Measurements from ENCODE around the gene ZNF664. TPM values are rescaled to one million over a fixed set of nuclear protein-coding genes. Genes with fewer than 3 reads are reported as not detected.
"Not testable (repeated sequence)": the region's sequence is repeated elsewhere in the genome, so short reads cannot be mapped to it uniquely, and the experiment has no call there.

Gene ZNF664
- total and polyA plus RNA-seq, 4 donors = 31.7 to 118 (median 69.5) TPM

DNA sequence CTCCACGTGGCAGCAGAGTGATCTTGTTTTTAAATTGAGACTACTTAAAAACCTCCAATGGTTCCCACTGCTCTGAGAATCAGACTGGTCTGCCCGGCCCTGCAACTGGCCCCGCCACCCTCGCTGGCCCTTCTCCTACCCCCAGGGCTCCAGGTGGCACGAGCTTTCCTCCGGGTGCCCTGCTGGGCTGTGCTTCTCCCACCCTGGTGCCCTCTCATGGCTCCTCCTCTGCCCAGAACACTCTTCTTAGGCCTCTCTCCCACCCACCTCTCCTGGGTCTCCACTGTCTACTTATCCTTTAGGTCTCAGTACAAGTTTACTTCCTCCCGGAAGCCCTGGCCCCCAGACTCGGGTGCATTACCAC is 26.9 kb upstream of the ZNF664 start:
- H3K4me3 ChIP-seq = no peak overlapping the region
- no peak overlapping the region for H3K9ac ChIP-seq (ENCODE audit: insufficient read depth in 1 of 2, low read length in 2 of 2)
- DNase-seq = no peak
- WGBS, 2 donors = 61 to 87% methylated on average over 8 of the region's 8 CpGs
- peaks cover 2 to 12% (median 9%) of the 10 kb centered on the region in 4 donors for H3K36me3 ChIP-seq (ENCODE audit: control insufficient read depth in 4 of 4, insufficient read depth in 4 of 4, low read length in 4 of 4)
- no peak for ATAC-seq (ENCODE audit: insufficient read depth, low FRiP score)
- H3K4me1 ChIP-seq (ENCODE audit: control insufficient read depth in 5 of 5, insufficient read depth in 5 of 5, low read length in 5 of 5) = peaks cover 5 to 36% (median 15%) of the 10 kb centered on the region in 5 donors
- no peaks in the 10 kb centered on the region for H3K27me3 ChIP-seq (ENCODE audit: control insufficient read depth in 3 of 3, insufficient read depth in 3 of 3, low read length in 2 of 3)
- TF ChIP-seq, protein P1, sequence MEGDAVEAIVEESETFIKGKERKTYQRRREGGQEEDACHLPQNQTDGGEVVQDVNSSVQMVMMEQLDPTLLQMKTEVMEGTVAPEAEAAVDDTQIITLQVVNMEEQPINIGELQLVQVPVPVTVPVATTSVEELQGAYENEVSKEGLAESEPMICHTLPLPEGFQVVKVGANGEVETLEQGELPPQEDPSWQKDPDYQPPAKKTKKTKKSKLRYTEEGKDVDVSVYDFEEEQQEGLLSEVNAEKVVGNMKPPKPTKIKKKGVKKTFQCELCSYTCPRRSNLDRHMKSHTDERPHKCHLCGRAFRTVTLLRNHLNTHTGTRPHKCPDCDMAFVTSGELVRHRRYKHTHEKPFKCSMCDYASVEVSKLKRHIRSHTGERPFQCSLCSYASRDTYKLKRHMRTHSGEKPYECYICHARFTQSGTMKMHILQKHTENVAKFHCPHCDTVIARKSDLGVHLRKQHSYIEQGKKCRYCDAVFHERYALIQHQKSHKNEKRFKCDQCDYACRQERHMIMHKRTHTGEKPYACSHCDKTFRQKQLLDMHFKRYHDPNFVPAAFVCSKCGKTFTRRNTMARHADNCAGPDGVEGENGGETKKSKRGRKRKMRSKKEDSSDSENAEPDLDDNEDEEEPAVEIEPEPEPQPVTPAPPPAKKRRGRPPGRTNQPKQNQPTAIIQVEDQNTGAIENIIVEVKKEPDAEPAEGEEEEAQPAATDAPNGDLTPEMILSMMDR (IDR thresholded peaks at IDR 0.05; ENCODE audit: control extremely low read depth, extremely low read depth) = no peak
- H3K27ac ChIP-seq (ENCODE audit: low read depth in 1 of 2, low read length in 1 of 2) = peak overlapping the region in 1 of 2 donors; percentile 7
- peaks cover 0 to 5% (median 1%) of the 10 kb centered on the region in 4 donors for H3K9me3 ChIP-seq (ENCODE audit: control insufficient read depth in 4 of 4, insufficient read depth in 3 of 4, low read length in 3 of 4)

DNA sequence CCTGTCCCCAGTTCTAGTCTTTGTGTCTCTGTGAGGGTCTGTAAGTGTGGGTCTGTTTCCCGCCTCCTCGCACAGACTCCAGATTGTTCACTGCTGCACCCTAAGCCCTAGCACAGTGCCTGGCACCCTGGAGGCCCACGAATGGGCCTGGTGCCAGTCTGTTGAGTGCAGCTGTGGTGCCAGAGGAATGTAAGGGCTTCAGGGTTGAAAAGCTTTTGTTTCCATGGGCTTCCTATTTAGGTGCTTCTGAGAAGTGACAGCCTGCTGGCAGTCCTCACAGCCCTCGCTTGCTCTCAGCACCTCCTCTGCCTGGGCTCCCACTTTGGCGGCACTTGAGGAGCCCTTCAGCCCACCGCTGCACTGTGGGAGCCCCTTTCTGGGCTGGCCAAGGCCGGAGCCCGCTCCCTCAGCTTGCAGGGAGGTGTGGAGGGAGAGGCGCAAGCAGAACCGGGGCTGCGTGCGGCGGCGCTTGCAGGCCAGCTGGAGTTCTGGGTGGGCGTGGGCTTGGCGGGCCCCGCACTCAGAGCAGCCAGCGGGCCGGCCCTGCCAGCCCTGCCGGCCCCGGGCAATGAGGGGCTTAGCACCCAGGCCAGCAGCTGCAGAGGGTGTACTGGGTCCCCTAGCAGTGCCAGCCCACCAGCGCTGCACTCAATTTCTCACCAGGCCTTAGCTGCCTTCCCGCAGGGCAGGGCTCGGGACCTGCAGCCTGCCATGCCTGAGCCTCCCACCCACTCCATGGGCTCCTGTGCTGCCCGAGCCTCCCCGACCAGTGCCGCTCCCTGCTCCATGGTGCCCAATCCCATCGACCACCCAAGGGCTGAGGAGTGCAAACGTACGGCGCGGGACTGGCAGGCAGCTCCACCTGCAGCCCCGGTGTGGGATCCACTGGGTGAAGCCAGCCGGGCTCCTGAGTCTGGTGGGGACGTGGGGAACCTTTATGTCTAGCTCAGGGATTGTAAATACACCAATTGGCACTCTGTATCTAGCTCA is 26.2 kb upstream of the ZNF664 start:
- H3K36me3 ChIP-seq (ENCODE audit: control insufficient read depth in 4 of 4, insufficient read depth in 4 of 4, low read length in 4 of 4); H3K9ac ChIP-seq (ENCODE audit: insufficient read depth in 1 of 2, low read length in 2 of 2); H3K27me3 ChIP-seq (ENCODE audit: control insufficient read depth in 3 of 3, insufficient read depth in 3 of 3, low read length in 2 of 3); H3K9me3 ChIP-seq (ENCODE audit: control insufficient read depth in 4 of 4, insufficient read depth in 3 of 4, low read length in 3 of 4); H3K4me3 ChIP-seq: not testable (repeated sequence)
- peaks cover 8 to 39% (median 15%) of the 10 kb centered on the region in 5 donors for H3K4me1 ChIP-seq (ENCODE audit: control insufficient read depth in 5 of 5, insufficient read depth in 5 of 5, low read length in 5 of 5)
- WGBS, 2 donors = 79 to 92% methylated on average over 34 of the region's 35 CpGs
- peak overlapping the region in 1 of 2 donors; percentile 7 for H3K27ac ChIP-seq (ENCODE audit: low read depth in 1 of 2, low read length in 1 of 2)
- DNase-seq (peak in 2 of 3 donors; percentile 29 to 53), ATAC-seq (ENCODE audit: insufficient read depth, low FRiP score) (peak; percentile 57)

DNA sequence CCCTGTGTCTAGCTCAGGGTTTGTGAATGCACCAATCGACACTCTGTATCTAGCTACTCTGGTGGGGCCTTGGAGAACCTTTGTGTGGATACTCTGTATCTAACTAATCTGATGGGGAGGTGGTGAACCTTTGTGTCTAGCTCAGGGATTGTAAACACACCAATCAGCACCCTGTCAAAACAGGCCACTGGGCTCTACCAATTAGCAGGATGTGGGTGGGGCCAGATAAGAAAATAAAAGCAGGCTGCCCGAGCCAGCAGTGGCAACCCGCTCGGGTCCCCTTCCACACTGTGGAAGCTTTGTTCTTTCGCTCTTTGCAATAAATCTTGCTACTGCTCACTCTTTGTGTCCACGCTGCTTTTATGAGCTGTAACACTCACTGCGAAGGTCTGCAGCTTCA is 25.5 kb upstream of the ZNF664 start:
- not testable (repeated sequence) for ATAC-seq (ENCODE audit: insufficient read depth, low FRiP score)

DNA sequence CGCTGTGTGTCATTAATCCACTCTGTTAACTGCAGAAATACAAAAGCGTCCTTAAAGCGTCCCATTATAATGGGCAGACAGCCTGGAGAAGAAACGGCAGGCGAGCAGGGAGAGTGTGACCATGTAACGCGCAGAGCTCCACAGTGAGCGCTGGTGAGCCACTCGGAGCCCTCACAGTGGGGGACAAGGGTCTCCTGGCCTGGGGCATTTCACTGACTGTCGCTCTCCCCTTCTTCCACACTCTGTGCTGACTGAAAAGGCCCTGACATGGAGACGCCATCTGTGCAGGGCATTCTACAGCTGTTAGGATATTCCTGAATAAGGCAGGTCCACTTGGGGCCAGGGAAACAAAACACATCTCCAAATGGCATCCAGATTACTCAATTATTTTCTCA is 24.6 kb upstream of the ZNF664 start:
- Histone ChIP-seq H3K27me3 (ENCODE audit: control insufficient read depth in 3 of 3, insufficient read depth in 3 of 3, low read length in 2 of 3) (no peaks in the 10 kb centered on the region), H3K4me1 (ENCODE audit: control insufficient read depth in 5 of 5, insufficient read depth in 5 of 5, low read length in 5 of 5) (peaks cover 11 to 38% (median 18%) of the 10 kb centered on the region in 5 donors), H3K36me3 (ENCODE audit: control insufficient read depth in 4 of 4, insufficient read depth in 4 of 4, low read length in 4 of 4) (peaks cover 0 to 4% (median 3%) of the 10 kb centered on the region in 4 donors), H3K4me3 (no peak overlapping the region), H3K9ac (ENCODE audit: insufficient read depth in 1 of 2, low read length in 2 of 2) (no peak overlapping the region), H3K9me3 (ENCODE audit: control insufficient read depth in 4 of 4, insufficient read depth in 3 of 4, low read length in 3 of 4) (no peaks in the 10 kb centered on the region), H3K27ac (ENCODE audit: low read depth in 1 of 2, low read length in 1 of 2) (no peak overlapping the region)
- DNase-seq (no peak), ATAC-seq (ENCODE audit: insufficient read depth, low FRiP score) (no peak)
- TF ChIP-seq, protein P1 (IDR thresholded peaks at IDR 0.05; ENCODE audit: control extremely low read depth, extremely low read depth) = no peak
- 96 to 98% methylated on average over 11 of the region's 11 CpGs for WGBS, 2 donors

More for the DNA sequence above, 25.5 kb upstream of the ZNF664 start:
- H3K27ac ChIP-seq (ENCODE audit: low read depth in 1 of 2, low read length in 1 of 2); H3K4me3 ChIP-seq; H3K36me3 ChIP-seq (ENCODE audit: control insufficient read depth in 4 of 4, insufficient read depth in 4 of 4, low read length in 4 of 4); H3K9me3 ChIP-seq (ENCODE audit: control insufficient read depth in 4 of 4, insufficient read depth in 3 of 4, low read length in 3 of 4); DNase-seq; H3K9ac ChIP-seq (ENCODE audit: insufficient read depth in 1 of 2, low read length in 2 of 2); H3K27me3 ChIP-seq (ENCODE audit: control insufficient read depth in 3 of 3, insufficient read depth in 3 of 3, low read length in 2 of 3): not testable (repeated sequence)
- 85 to 87% methylated on average over 6 of the region's 7 CpGs for WGBS, 2 donors
- peaks cover 11 to 42% (median 21%) of the 10 kb centered on the region in 5 donors for H3K4me1 ChIP-seq (ENCODE audit: control insufficient read depth in 5 of 5, insufficient read depth in 5 of 5, low read length in 5 of 5)
